Left ventricle myocardium inferior (tissue), 1 donor: ENCODE measurements around the gene GNB3. TPM values are rescaled to one million over a fixed set of nuclear protein-coding genes. Genes with fewer than 3 reads are reported as not detected.
"Not testable (repeated sequence)": the region's sequence is repeated elsewhere in the genome, so short reads cannot be mapped to it uniquely, and the experiment has no call there.

Experiments
- DNase-seq: peaks from one replicate; pipeline ENCODE4 v3.0.0-alpha.2; 2020
- H3K27ac ChIP-seq: fragments of 200-600 bp; replicated peaks from 2 replicates; pipeline ENCODE4 v1.8.0; 2021
- H3K27me3 ChIP-seq: fragments of 200-600 bp; 2 replicates; pipeline ENCODE4 v1.8.0; 2021; ENCODE audit warnings: low read depth
- H3K36me3 ChIP-seq: fragments of 200-600 bp; 2 replicates; pipeline ENCODE4 v1.8.0; 2021
- H3K4me1 ChIP-seq: fragments of 200-600 bp; 2 replicates; pipeline ENCODE4 v1.8.0; 2021
- H3K4me3 ChIP-seq: fragments of 200-600 bp; 2 replicates; pipeline ENCODE4 v1.8.0; 2021; ENCODE audit warnings: mild to moderate bottlenecking, moderate library complexity
- H3K9me3 ChIP-seq: fragments of 200-600 bp; replicated peaks from 2 replicates; pipeline ENCODE4 v1.8.0; 2021
- intact Hi-C: fragments of 100-400 bp; cut with micrococcal nuclease; formaldehyde crosslinking; loops from one replicate; pipeline ENCODE4 v1.11.0; 2022
- total RNA-seq: library from RNA; stranded (reverse); fragmentation: NEBNext Ultra II Directional; extraction: Animal tissue kit (Norgen Biotek cat#: 25700); gene quantifications from one replicate; pipeline ENCODE4 v1.2.1, GENCODE V29; 2021
- TF ChIP-seq, protein P1 (sequence below): fragments of 200-600 bp; IDR thresholded peaks from 2 replicates; pipeline ENCODE4 v1.8.0; 2021; ENCODE audit warnings: antibody characterized with exemption, mild to moderate bottlenecking, borderline replicate concordance
- donor health status: DM: no; HTN: yes; CAD: no; lungs with severe emphysema.

The GNB3 gene
- total RNA-seq, 1 donor from 2014 or later = 7.5 TPM

DNA sequence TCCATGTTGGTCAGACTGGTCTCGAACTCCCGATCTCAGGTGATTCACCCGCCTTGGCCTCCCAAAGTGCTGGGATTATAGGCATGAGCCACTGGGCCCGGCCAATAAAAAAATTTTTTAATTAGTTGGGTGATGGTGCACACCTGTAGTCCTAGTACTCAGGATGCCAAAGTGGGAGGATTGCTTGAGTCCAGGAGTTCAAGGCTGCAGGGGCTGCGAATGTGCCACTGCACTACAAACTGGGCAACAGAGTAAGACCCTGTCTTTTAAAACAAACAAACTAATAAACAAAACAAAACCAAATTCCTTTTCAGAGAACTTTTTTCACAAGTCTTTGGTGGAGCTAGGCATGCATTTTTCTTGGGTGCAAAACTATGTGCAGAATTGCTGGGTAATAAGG lies 42.5 kb downstream of the GNB3 start:
- Histone ChIP-seq H3K27ac (no peak overlapping the region), H3K36me3 (peaks cover 22% of the 10 kb centered on the region), H3K9me3 (no peaks in the 10 kb centered on the region), H3K4me3 (no peak overlapping the region), H3K4me1 (no peaks in the 10 kb centered on the region), H3K27me3 (no peaks in the 10 kb centered on the region)
- DNase-seq = no peak
- intact Hi-C loops = no loop called here
- TF ChIP-seq, protein P1, sequence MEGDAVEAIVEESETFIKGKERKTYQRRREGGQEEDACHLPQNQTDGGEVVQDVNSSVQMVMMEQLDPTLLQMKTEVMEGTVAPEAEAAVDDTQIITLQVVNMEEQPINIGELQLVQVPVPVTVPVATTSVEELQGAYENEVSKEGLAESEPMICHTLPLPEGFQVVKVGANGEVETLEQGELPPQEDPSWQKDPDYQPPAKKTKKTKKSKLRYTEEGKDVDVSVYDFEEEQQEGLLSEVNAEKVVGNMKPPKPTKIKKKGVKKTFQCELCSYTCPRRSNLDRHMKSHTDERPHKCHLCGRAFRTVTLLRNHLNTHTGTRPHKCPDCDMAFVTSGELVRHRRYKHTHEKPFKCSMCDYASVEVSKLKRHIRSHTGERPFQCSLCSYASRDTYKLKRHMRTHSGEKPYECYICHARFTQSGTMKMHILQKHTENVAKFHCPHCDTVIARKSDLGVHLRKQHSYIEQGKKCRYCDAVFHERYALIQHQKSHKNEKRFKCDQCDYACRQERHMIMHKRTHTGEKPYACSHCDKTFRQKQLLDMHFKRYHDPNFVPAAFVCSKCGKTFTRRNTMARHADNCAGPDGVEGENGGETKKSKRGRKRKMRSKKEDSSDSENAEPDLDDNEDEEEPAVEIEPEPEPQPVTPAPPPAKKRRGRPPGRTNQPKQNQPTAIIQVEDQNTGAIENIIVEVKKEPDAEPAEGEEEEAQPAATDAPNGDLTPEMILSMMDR = no peak

DNA sequence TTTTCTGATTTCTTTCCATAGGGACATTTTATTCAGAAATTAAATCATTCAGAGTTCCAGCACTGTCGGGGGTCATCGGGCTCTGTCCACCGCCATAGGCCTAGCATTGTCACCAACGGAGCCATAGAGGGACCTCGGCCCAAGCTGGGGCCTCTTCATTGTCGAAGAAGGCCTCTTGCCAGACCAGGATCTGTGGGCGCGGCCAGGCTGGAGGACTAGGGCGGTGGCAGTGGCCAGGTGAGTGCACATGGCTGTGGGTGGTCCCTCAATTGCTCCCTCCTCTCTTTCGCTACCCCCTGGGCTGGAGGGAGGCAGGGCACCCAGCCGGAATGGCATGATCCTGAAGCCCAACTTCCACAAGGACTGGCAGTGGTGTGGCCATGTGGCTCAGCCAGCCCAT lies 43.0 kb downstream of the GNB3 start:
- Histone ChIP-seq H3K27me3 (no peaks in the 10 kb centered on the region), H3K4me1 (no peaks in the 10 kb centered on the region), H3K9me3 (no peaks in the 10 kb centered on the region), H3K27ac (no peak overlapping the region), H3K36me3 (peaks cover 22% of the 10 kb centered on the region), H3K4me3 (no peak overlapping the region)
- intact Hi-C loops = no loop called here
- DNase-seq = no peak
- TF ChIP-seq, protein P1 = no peak

DNA sequence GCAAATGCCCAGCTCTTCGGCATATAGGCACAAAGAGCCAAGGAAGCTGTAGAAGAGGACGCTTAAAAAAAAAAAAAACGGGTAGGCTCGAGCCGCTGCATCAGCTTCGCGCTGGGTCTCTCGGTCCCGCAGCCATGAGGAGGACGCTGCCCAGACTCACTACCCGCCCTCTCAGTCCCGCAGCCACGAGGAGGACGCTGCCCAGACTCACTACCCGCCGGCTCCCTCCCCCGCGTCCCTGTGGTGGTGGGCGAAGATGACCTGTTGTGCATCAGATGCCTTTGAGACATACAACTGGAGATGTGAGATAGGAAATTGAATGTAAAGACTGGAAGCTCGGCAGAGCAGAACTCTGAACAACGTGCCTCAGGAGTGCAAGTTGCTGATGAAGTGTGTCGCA lies 43.8 kb downstream of the GNB3 start:
- Histone ChIP-seq H3K27ac (no peak overlapping the region), H3K36me3 (peaks cover 22% of the 10 kb centered on the region), H3K4me1 (no peaks in the 10 kb centered on the region), H3K9me3 (no peaks in the 10 kb centered on the region), H3K4me3 (no peak overlapping the region), H3K27me3 (no peaks in the 10 kb centered on the region)
- TF ChIP-seq, protein P1 = no peak
- DNase-seq = no peak
- intact Hi-C loops = no loop called here

DNA sequence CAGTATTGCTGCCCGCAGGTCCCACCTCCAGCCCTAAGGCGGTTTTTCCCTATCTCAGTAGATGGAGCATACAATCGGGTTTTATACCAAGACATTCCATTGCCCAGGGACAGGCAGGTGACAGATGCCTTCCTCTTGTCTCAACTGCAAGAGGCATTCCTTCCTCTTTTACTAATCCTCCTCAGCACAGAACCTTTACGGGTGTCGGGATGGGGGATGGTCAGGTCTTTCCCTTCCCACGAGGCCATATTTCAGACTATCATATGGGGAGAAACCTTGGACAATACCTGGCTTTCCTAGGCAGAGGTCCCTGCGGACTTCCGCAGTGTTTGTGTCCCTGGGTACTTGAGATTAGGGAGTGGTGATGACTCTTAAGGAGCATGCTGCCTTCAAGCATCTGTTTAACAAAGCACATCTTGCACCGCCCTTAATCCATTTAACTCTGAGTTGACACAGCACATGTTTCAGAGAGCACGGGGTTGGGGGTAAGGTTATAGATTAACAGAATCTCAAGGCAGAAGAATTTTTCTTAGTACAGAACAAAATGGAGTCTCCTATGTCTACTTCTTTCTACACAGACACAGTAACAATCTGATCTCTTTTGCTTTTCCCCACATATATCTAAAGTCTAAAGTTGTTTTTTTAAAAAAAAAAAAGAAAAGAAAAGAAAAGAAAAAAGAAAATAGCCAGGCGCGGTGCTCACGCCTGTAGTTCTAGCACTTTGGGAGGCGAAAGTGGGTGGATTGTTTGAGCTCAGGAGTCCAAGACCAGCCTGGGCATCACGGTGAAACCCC lies 45.7 kb downstream of the GNB3 start:
- H3K9me3 ChIP-seq, DNase-seq, H3K4me1 ChIP-seq, H3K4me3 ChIP-seq, H3K27ac ChIP-seq, intact Hi-C loops, H3K27me3 ChIP-seq: not testable (repeated sequence)
- H3K36me3 ChIP-seq = peaks cover 22% of the 10 kb centered on the region

DNA sequence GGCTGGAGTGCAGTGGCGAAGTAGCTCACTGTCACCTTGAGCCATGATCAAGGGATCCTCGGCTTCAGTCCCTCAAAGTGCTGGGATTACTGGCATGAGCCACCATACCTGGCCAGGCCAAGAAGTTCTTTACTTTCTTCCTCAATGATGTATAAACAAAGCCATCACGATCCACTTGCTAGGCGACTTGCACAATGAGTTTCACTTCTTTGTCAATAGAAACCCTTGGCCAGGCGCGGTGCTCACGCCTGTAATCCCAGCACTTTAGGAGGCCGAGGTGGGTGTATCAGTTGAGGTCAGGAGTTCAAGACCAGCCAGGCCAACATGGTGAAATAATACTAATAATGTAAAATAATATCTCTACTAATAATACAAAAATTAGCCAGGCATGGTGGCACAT lies 46.7 kb downstream of the GNB3 start:
- Histone ChIP-seq H3K4me1 (peaks cover 12% of the 10 kb centered on the region), H3K27me3 (no peaks in the 10 kb centered on the region), H3K27ac (no peak overlapping the region), H3K4me3 (no peak overlapping the region), H3K9me3 (no peaks in the 10 kb centered on the region), H3K36me3 (peaks cover 20% of the 10 kb centered on the region)
- TF ChIP-seq, protein P1 = no peak
- intact Hi-C loops = no loop called here
- DNase-seq = no peak

DNA sequence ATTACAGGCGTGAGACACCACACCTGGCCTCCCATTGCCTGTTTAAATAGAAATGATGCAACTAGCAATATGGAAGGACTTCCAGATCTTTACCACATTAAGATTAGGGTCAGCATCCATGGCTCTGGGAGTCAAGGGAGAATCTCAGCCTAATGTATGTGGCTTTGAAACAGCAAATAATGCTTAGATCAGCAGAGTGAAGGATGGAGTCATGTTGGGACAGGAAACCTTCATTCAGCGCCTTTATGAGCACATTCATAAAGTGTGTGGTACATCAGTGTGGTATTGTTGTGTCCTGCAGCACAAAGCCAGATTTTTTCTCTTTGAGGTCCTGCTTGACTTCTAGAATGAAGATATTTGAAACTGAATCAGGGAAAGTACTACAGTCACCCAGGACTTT lies 47.6 kb downstream of the GNB3 start:
- TF ChIP-seq, protein P1 = no peak
- no peak overlapping the region for H3K4me3 ChIP-seq
- H3K4me1 ChIP-seq = peaks cover 12% of the 10 kb centered on the region
- no peaks in the 10 kb centered on the region for H3K9me3 ChIP-seq
- DNase-seq = no peak
- intact Hi-C loops = no loop called here
- H3K27ac ChIP-seq = no peak overlapping the region
- peaks cover 13% of the 10 kb centered on the region for H3K36me3 ChIP-seq
- H3K27me3 ChIP-seq = no peaks in the 10 kb centered on the region

DNA sequence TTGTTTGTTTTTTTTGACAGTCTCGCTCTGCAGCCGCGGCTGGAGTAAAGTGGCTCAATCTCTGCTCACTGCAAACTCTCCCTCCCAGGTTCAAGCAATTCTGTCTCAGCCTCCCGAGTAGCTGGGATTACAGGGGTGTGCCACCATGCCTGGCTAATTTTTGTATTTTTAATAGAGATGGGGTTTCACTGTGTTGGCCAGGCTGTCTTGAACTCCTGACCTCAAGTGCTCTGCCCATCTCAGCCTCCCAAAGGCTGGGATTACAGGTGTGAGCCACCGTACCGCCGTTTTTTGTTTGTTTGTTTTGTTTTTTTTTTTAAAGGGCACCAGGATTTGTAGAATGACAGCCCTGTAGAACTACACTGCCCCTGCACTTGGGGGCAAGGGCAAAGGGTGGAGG lies 48.1 kb downstream of the GNB3 start:
- H3K27me3 ChIP-seq, H3K27ac ChIP-seq, intact Hi-C loops, DNase-seq, H3K36me3 ChIP-seq, H3K4me3 ChIP-seq, H3K9me3 ChIP-seq: not testable (repeated sequence)
- peaks cover 12% of the 10 kb centered on the region for H3K4me1 ChIP-seq

DNA sequence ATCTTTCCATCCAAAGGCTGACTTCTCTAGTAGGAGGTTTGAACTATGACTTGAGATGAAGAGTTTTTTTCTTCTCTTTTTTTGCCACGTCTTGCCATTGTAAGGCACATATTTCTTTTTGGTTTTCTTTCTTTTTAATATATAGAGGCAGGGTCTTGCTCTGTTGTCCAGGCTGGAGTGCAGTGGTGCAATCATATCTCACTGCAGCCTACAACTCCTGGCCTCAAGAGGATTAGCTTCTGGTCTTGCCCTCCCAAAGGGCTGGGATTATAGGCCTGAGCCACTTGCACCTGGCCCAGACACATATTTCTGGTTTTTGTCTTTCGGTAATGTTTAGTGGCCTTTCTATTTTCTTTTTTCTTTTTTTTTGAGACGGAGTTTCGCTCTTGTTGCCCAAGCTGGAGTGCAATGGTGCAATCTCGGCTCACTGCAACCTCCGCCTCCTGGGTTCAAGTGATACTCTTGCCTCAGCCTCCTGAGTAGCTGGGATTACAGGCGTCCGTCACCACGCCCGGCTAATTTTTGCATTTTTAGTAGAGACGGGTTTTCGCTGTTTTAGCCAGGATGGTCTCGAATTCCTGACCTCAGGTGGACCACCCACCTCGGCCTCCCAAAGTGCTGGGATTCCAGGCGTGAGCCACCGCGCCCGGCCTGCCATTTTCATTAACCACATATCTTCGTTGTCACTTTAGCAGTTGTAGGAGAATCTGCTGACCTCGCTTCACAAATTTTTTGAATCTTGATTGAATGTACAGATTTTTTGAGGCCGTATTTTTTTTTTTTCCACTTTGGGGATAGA lies 49.2 kb downstream of the GNB3 start:
- intact Hi-C loops, H3K27me3 ChIP-seq, DNase-seq, H3K36me3 ChIP-seq, H3K4me3 ChIP-seq, H3K9me3 ChIP-seq: not testable (repeated sequence)
- peak overlapping the region; percentile 94 for H3K27ac ChIP-seq
- H3K4me1 ChIP-seq = peaks cover 12% of the 10 kb centered on the region
